NB4 (cell line): Measurements from ENCODE around the gene DEFB118.

ENCODE experiments used
- CTCF ChIP-seq: IDR thresholded peaks from one replicate; pipeline ENCODE4 v1.5.1; 2012; ENCODE audit warnings: low read depth, low read length
- MAX ChIP-seq: IDR thresholded peaks from 2 replicates; pipeline ENCODE4 v1.6.1; 2011; ENCODE audit warnings: low read depth, low read length
- MYC ChIP-seq: IDR thresholded peaks from 2 replicates; pipeline ENCODE4 v1.6.1; 2011; ENCODE audit warnings: low read depth, low read length
- POLR2A ChIP-seq: IDR thresholded peaks from 2 replicates; pipeline ENCODE4 v1.6.1; 2011; ENCODE audit warnings: mild to moderate bottlenecking; ENCODE audit not compliant: insufficient read length; ENCODE audit errors: extremely low read depth

GRCh38 chr20:31403886-31404285 lies 35.5 kb downstream of the DEFB118 start:
- TF ChIP-seq CTCF: no peak
- TF ChIP-seq POLR2A: no peak
- no peak for TF ChIP-seq MAX
- TF ChIP-seq MYC: no peak
